Breast epithelium (tissue), 4 donors: ENCODE results near the gene TNPO1. TPM values are rescaled to one million over a fixed set of nuclear protein-coding genes. Genes with fewer than 3 reads are reported as not detected.

ENCODE experiments used
- DNase-seq, 2 donors: peaks; one replicate each; pipeline ENCODE4 v3.0.0-alpha.2; 2019; ENCODE audit warnings: low spot score in 2 of 2
- H3K27ac ChIP-seq, 2 donors: fragments of 200-600 bp; sonication (generic) in 1 of 2; one replicate each; pipeline ENCODE4 v1.5.1; 2016 to 2019; ENCODE audit warnings: mild to moderate bottlenecking in 1 of 2
- H3K27me3 ChIP-seq, 2 donors: fragments of 200-600 bp; sonication (generic) in 1 of 2; one replicate each; pipeline versions ENCODE4 v1.5.1 to v1.6.0; 2017 to 2019; ENCODE audit warnings: control low read depth in 1 of 2, mild to moderate bottlenecking in 1 of 2
- H3K36me3 ChIP-seq: fragments of 200-600 bp; one replicate; pipeline ENCODE4 v1.5.1; 2019
- H3K4me1 ChIP-seq, 2 donors: fragments of 200-600 bp; sonication (generic); one replicate each; pipeline ENCODE4 v1.5.1; 2016 to 2019; ENCODE audit warnings: control low read depth in 1 of 2
- H3K4me3 ChIP-seq, 3 donors: fragments of 200-600 bp; sonication (generic); 1 replicate in 2 of 3; 2 replicates in 1 of 3; pipeline ENCODE4 v1.5.1; 2016 to 2019; ENCODE audit warnings: mild to moderate bottlenecking in 3 of 3, moderate library complexity in 2 of 3
- H3K9me3 ChIP-seq, 2 donors: fragments of 200-600 bp; sonication (generic) in 1 of 2; one replicate each; pipeline ENCODE4 v1.5.1; 2016 to 2019; ENCODE audit warnings: control low read depth in 1 of 2
- CTCF ChIP-seq, 3 donors: fragments of 450-650 bp; IDR thresholded peaks; one replicate each; pipeline ENCODE4 v1.5.1; 2016 to 2017; ENCODE audit warnings: antibody characterized with exemption in 3 of 3, mild to moderate bottlenecking in 3 of 3, moderate library complexity in 3 of 3
- POLR2A ChIP-seq: fragments of 450-650 bp; IDR thresholded peaks from one replicate; pipeline ENCODE4 v1.6.1; 2016; ENCODE audit warnings: antibody characterized with exemption, mild to moderate bottlenecking, moderate library complexity
- POLR2AphosphoS5 ChIP-seq, 3 donors: sonication (generic); formaldehyde crosslinking; IDR thresholded peaks; one replicate each; pipeline ENCODE4 v1.6.1; 2017; ENCODE audit warnings: antibody characterized with exemption in 3 of 3
- intact Hi-C: fragments of 100-400 bp; cut with DNase I; formaldehyde crosslinking; loops from one replicate; pipeline ENCODE4 v1.15.1; 2023; ENCODE audit warnings: low total_unique reads
- total RNA-seq, 3 donors: library from RNA; depleted of rRNA; stranded (reverse); fragments of >200 nt; gene quantifications; one replicate each; pipeline ENCODE4 v1.1.0, GENCODE V29; 2016

TNPO1 gene
- total RNA-seq, 3 donors from 2014 or later: 87.5 to 105 (median 87.8) TPM

GRCh38 chr5:72783354-72783753, 33.1 kb upstream of the TNPO1 start:
- Histone ChIP-seq H3K4me3 (no peak overlapping the region), H3K4me1 (no peaks in the 10 kb centered on the region), H3K9me3 (peaks cover 0 to 17% of the 10 kb centered on the region in 2 donors), H3K36me3 (no peaks in the 10 kb centered on the region), H3K27ac (no peak overlapping the region), H3K27me3 (no peaks in the 10 kb centered on the region)
- TF ChIP-seq POLR2AphosphoS5 (IDR thresholded peaks at IDR 0.05) (no peak), POLR2A (no peak), CTCF (IDR thresholded peaks at IDR 0.05) (no peak)
- intact Hi-C loops: no loop called here
- no peak for DNase-seq

- no peaks in the 10 kb centered on the region for H3K27me3 ChIP-seq
- no peak overlapping the region for H3K4me3 ChIP-seq
- H3K27ac ChIP-seq: no peak overlapping the region
- no peak for DNase-seq
- TF ChIP-seq CTCF (IDR thresholded peaks at IDR 0.05) (no peak), POLR2AphosphoS5 (IDR thresholded peaks at IDR 0.05) (no peak), POLR2A (no peak)
- peaks cover 0 to 14% of the 10 kb centered on the region in 2 donors for H3K9me3 ChIP-seq
- intact Hi-C loops: no loop called here
- no peaks in the 10 kb centered on the region for H3K36me3 ChIP-seq
- no peaks in the 10 kb centered on the region for H3K4me1 ChIP-seq
Observed at GRCh38 chr5:72784129-72784528, 32.3 kb upstream of the TNPO1 start.

- intact Hi-C loops: no loop called here
- no peak for DNase-seq
- H3K4me1 ChIP-seq: no peaks in the 10 kb centered on the region
- TF ChIP-seq POLR2AphosphoS5 (IDR thresholded peaks at IDR 0.05) (no peak), CTCF (IDR thresholded peaks at IDR 0.05) (no peak)
- no peak overlapping the region for H3K27ac ChIP-seq
- H3K36me3 ChIP-seq: no peaks in the 10 kb centered on the region
- H3K4me3 ChIP-seq: no peak overlapping the region
- no peaks in the 10 kb centered on the region for H3K27me3 ChIP-seq
- no peaks in the 10 kb centered on the region for H3K9me3 ChIP-seq
Observed at GRCh38 chr5:72785801-72786200, 30.7 kb upstream of the TNPO1 start.

- H3K36me3 ChIP-seq: no peaks in the 10 kb centered on the region
- H3K27me3 ChIP-seq: no peaks in the 10 kb centered on the region
- intact Hi-C loops: no loop called here
- H3K4me1 ChIP-seq: no peaks in the 10 kb centered on the region
- DNase-seq: no peak
- H3K27ac ChIP-seq: no peak overlapping the region
- TF ChIP-seq POLR2A: no peak
- TF ChIP-seq POLR2AphosphoS5 (IDR thresholded peaks at IDR 0.05): no peak
- no peak for TF ChIP-seq CTCF (IDR thresholded peaks at IDR 0.05)
- no peak overlapping the region for H3K4me3 ChIP-seq
- H3K9me3 ChIP-seq: no peaks in the 10 kb centered on the region
Observed at GRCh38 chr5:72786676-72787075, 29.8 kb upstream of the TNPO1 start.

- intact Hi-C loops: no loop called here
- Histone ChIP-seq H3K4me1 (no peaks in the 10 kb centered on the region), H3K9me3 (no peaks in the 10 kb centered on the region), H3K27ac (no peak overlapping the region), H3K36me3 (no peaks in the 10 kb centered on the region), H3K4me3 (no peak overlapping the region), H3K27me3 (no peaks in the 10 kb centered on the region)
- DNase-seq: no peak
- TF ChIP-seq POLR2AphosphoS5 (IDR thresholded peaks at IDR 0.05) (no peak), CTCF (IDR thresholded peaks at IDR 0.05) (no peak), POLR2A (no peak)
Observed at GRCh38 chr5:72788866-72789505, 27.5 kb upstream of the TNPO1 start.
